GM19043 (cell line): ENCODE data around the gene IRGC.
"Not testable (repeated sequence)": the region's sequence is repeated elsewhere in the genome, so short reads cannot be mapped to it uniquely, and the experiment has no call there.

Experiments
- ATAC-seq: cut with Tn5 transposase; IDR thresholded peaks from one replicate; pipeline ENCODE4 v1.9.1; 2021; ENCODE audit warnings: low read depth; ENCODE audit not compliant: unreplicated experiment

Gene IRGC

GRCh38 chr19:43715776-43716175, at the start of gene IRGC:
Gene IRGC (plus strand): TSS chr19:43716076. CDS start chr19:43718559, 2,483 bp downstream.
- ATAC-seq: no peak

DNA sequence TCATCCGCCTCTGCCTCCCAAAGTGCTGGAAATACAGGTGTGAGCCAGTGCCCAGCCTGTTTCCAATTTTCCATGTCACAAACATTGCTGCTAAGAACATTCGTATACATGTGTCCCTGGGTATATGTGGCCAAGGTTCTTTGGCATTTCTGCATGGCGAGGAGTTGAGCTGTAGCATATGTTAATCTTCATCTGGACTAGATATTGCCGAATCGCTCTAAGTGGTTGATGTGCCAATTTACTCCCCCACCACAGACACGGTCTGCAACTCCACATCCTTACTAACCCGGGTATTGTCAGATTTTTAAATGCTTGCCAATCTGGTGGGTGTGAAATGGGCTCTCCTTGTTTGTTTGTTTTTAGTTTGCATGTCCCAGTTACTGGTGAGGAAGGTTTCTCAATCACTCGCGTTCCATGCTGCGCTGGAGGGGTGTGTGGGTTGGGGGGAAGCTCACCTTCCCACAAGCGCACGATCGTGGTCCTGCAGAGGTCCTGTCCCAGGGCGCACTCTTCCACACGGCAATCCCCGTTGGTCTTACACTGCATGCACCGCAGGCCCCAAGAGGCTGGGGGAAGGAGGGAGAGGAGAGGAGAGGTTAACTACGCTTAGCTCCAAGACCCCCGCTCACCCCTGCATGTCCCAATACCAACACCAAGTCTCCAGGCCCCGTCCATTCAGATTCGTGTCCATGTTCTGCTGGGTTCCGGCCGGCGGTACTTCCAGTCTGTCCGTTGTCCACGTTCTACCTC, 48.6 kb upstream of the IRGC start:
- ATAC-seq: no peak

DNA sequence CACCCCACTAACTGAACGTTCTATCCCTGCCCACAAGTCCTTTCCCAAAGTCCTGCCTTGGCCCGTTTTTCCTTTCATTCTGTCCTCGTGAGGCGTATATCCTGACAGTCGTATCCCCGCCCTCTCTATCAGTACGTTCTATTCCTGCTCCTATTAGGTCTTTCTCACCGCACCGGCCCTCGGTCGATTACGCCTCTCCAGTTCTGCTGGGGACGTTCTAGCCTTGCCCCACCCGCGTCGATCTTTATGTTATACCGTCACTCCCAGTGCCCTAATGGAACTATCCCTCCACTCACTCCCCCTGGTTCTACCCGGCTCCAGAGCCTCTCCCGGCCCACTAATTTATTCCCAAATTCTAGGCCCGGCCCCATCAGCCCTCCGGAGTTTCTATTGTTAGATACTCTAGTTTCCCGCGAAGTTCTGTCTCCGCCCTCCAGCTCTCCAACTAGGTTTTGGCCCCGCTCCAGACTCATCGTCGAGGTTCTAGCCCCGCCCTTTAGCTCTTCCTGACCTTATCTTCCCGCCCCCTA, 47.9 kb upstream of the IRGC start:
- no peak for ATAC-seq

DNA sequence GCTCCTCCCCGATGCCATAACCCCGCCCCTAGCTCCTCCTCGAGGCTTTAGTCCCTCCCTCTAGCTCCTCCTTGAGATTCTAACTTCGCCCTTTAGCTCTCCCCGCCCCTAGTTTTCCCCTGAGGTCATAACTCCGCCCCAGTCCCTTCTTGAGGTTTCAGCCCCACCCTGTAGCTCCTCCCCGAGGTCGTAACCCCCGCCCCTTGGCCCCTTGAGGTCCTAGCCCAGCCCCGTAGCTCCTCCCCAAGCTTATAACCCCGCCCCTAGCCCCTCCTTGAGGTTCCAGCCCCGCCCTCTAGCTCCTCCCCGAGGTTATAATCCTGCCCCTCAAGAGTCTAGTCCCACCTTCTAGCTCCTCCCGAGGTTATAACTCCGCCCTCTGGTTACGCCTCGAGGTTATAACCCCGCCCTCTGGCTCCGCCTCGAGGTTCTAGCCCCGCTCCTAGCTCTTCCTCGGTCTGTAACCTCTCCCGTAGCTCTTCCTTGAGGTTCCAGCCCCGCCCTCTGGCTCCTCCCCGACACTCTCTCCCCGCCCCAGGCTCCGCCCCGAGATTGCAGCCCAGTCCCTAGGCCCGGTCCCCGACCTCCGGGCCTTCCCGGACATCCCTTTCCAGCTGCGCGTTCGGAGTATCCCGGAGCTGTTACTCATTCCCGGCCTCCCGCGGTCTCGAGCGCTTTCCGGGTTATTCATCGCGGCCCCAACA, 47.3 kb upstream of the IRGC start:
- peak; percentile 83 for ATAC-seq

GRCh38 chr19:43672061-43672679, 43.7 kb upstream of the IRGC start:
- ATAC-seq: no peak

GRCh38 chr19:43673637-43674036, 42.2 kb upstream of the IRGC start:
- no peak for ATAC-seq

DNA sequence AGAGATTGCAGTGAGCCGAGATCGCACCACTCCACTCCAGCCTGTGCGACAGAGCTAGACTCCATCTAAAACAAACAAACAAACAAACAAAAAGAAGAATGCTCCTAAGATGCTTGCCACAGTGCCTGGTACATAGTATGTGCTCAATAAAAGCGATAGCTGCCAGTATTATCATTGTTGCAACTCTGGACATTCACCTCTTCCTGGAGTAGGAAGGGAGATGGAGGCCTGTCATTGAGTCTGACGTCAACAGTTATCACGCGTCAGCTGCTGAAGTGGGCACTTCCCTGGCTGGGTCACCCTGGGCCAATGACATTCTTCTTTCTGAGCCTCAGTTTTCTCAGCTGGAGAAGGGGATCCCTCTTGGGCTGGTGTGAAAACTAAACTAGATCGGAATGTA, 41.7 kb upstream of the IRGC start:
- no peak for ATAC-seq

DNA sequence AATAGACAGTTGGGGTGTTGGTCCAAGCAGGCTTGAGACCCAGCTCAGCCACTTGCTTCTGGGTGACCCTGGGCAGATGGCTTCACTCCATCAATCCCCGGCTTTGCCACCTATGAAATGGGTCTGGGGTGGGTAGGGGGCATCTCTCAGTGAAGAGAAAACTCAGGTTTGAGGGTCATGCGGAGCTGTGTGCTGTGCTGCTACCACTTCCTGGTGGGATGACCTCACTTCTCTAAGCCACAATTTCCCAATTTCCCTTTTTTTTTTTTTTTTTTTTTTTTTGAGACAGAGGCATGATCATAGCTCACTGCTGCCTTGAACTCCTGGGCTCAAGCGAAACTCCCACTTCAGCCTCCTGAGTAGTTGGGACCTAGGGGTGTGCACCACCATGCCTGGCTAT, 41.3 kb upstream of the IRGC start:
- ATAC-seq: no peak

DNA sequence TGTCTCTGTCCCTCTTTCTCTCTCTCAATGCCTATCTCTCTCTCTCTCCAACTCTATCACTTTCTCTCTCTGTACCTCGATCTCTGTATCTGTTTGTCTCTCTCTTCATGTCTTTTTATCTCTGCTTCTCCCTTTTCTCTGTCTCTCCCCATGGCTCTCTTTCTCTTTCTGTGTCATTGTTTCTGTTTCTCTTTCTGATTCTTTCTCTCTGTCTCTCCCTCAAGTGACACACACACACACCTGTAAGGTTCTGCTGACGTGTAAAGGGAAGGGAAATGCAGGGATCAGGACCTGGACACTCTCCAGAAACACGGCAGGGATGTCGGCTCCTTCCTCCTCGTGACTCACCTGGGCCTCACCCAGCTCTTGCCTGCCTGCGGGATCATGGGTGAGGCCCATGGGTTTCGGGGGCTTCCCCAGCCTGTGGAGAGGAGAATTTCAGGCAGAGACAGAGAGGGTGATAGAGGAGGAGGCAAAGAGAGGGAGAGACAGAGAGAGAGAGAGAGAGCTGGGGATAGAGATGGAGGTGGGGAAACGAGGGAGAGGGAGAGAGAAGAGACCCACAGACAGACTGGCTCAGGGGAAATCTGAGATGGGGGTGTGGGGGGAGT, 40.5 kb upstream of the IRGC start:
- no peak for ATAC-seq

DNA sequence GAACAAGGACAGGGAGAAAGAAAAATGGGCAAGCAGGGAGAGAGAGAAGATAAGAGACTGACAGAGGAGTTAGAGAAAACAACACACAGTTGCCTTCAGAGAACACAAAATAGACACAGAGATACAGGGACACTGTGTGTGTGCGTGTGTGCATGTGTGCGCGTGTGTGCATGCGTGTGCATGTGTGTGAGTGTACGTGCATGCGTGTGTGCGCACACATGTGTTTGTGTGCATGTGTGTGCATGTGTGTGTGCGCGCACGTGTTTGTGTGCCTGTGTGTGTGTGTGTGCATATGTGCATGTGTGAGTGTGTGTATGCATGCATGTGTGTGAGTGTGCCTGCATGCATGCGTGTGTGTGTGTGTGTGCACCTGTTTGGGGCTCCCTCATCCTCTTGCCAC, 40.0 kb upstream of the IRGC start:
- ATAC-seq: no peak

GRCh38 chr19:43678512-43679261, 37.2 kb upstream of the IRGC start:
- no peak for ATAC-seq

DNA sequence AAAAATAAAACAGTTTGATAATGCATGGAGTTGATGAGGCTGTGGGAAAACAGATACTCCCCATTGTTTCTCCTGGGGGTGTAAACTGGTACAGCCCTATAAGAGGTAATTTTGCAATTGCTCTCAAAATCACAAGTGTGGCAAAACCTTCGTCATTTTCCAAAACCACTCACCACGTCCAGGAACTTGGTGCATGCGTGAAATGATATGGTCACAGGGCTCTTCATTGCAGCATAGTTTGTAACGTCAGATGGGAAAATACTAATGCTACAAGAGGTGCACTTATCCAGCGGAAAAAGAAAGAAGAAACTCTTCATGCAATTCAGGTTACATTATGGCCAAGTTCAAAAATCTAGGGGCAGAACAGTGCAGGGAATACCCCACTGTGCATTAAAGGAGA, 34.1 kb upstream of the IRGC start:
- ATAC-seq: no peak

- not testable (repeated sequence) for ATAC-seq
Observed at GRCh38 chr19:43682269-43682668, 33.6 kb upstream of the IRGC start.

- ATAC-seq: no peak
Observed at GRCh38 chr19:43682824-43683661, 32.8 kb upstream of the IRGC start.

GRCh38 chr19:43683905-43684304, 32.0 kb upstream of the IRGC start:
- no peak for ATAC-seq

DNA sequence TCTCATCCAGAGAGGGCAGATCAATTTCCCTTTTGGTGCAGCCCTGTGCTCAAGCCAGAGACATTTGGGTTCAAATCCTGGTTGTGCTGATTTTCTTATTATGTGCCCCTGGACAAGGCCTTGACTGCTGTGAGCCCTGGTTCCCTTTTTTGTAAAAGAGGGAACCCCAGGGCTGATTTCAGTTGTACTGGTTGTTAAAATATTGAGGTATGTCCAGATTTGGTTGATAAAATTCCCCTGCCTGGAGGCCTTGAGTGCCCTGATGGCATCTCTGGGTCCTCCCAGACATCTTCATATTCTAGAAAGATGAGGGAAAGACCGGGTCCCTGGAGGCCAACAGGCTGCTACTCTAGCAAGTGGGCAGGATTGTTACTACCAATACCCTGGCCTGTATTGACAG, 31.6 kb upstream of the IRGC start:
- no peak for ATAC-seq

DNA sequence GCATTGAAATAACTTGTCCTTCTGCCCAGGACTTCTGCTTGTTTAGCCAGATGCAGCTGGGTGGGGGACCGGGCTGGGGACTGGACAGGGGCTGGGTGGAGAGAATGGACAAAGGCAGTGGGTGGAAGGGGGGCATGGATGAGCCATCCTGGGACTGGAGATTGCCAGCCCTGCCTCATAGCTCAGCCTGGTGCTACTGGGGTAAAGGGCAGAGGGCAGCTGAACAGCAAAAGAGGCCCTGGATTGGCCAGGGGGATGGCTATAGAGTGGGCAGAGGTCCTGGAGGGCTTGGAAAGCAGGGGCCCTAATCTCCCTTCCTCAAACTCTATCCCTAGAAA, 28.2 kb upstream of the IRGC start:
- ATAC-seq: no peak

GRCh38 chr19:43688059-43688701, 27.7 kb upstream of the IRGC start:
- ATAC-seq: no peak

DNA sequence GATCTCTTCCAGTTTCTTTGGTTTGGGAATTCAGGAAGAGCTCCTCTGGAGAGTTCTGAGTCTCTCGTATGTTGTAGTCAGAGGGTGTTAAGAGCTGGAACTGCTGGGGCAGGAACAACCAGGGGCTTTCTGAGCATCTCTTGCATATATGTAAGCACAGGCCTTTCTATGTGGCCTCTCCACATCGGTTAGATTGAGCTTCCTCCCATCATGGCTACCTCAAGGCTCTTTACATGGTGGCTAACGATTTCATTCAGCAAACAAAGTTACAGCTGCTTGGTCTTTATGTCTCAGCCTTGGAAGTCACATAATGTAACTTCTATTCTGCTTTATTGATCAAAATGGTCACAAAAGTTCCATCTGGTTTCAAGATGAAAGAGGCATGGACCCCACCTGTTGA, 25.4 kb upstream of the IRGC start:
- no peak for ATAC-seq
